Parathyroid adenoma (tissue), 2 donors: Measurements from ENCODE around the gene HMHB1.

Source experiments
- H2AFZ ChIP-seq: fragments of 300-600 bp; sonication (generic); one replicate; pipeline ENCODE4 v1.7.0; 2017; ENCODE audit warnings: antibody characterized with exemption, mild to moderate bottlenecking
- H3K27ac ChIP-seq: fragments of 300-600 bp; sonication (generic); one replicate; pipeline ENCODE4 v1.7.0; 2017
- H3K27me3 ChIP-seq: fragments of 300-600 bp; sonication (generic); one replicate; pipeline ENCODE4 v1.7.0; 2017; ENCODE audit warnings: low read length; ENCODE audit not compliant: control insufficient read depth, insufficient read depth
- H3K36me3 ChIP-seq: fragments of 300-600 bp; sonication (generic); one replicate; pipeline ENCODE4 v1.7.0; 2017; ENCODE audit warnings: low read length; ENCODE audit not compliant: control insufficient read depth, insufficient read depth
- H3K4me1 ChIP-seq: fragments of 300-600 bp; sonication (generic); one replicate; pipeline ENCODE4 v1.7.0; 2017; ENCODE audit warnings: control low read depth
- H3K4me2 ChIP-seq: fragments of 300-600 bp; sonication (generic); one replicate; pipeline ENCODE4 v1.7.0; 2017; ENCODE audit warnings: low read length
- H3K4me3 ChIP-seq: fragments of 300-600 bp; sonication (generic); one replicate; pipeline ENCODE4 v1.7.0; 2017; ENCODE audit warnings: low read depth, low read length
- H3K79me2 ChIP-seq: fragments of 300-600 bp; sonication (generic); one replicate; pipeline ENCODE4 v1.7.0; 2017; ENCODE audit warnings: control low read depth
- H3K9ac ChIP-seq: fragments of 300-600 bp; sonication (generic); one replicate; pipeline ENCODE4 v1.7.0; 2017; ENCODE audit warnings: mild to moderate bottlenecking
- H3K9me3 ChIP-seq: fragments of 300-600 bp; sonication (generic); one replicate; pipeline ENCODE4 v1.7.0; 2017; ENCODE audit warnings: low read length; ENCODE audit not compliant: control insufficient read depth
- CTCF ChIP-seq: fragments of 300-600 bp; sonication (generic); IDR thresholded peaks from one replicate; pipeline ENCODE4 v1.7.0; 2017; ENCODE audit warnings: antibody characterized with exemption, mild to moderate bottlenecking
- donor health status: primary hyperparathyroidism.

HMHB1 gene

GRCh38 chr5:143776951-143777350, 35.0 kb upstream of the HMHB1 start:
- H3K9me3 ChIP-seq: no peaks in the 10 kb centered on the region

GRCh38 chr5:143779506-143779905, 32.5 kb upstream of the HMHB1 start:
- Histone ChIP-seq H3K4me2 (no peak overlapping the region), H3K79me2 (no peaks in the 10 kb centered on the region), H3K36me3 (no peaks in the 10 kb centered on the region), H3K27ac (no peak overlapping the region), H3K9me3 (no peaks in the 10 kb centered on the region), H3K4me1 (no peaks in the 10 kb centered on the region), H3K9ac (no peak overlapping the region), H2AFZ (no peak overlapping the region), H3K4me3 (no peak overlapping the region), H3K27me3 (no peaks in the 10 kb centered on the region)
- TF ChIP-seq CTCF: no peak

More at GRCh38 chr5:143776951-143777350, 35.0 kb upstream of the HMHB1 start:
- Histone ChIP-seq H3K4me1 (no peaks in the 10 kb centered on the region), H3K27me3 (no peaks in the 10 kb centered on the region), H3K9ac (no peak overlapping the region), H3K36me3 (no peaks in the 10 kb centered on the region), H2AFZ (no peak overlapping the region), H3K4me2 (no peak overlapping the region), H3K79me2 (no peaks in the 10 kb centered on the region), H3K4me3 (no peak overlapping the region), H3K27ac (no peak overlapping the region)
- TF ChIP-seq CTCF: no peak

GRCh38 chr5:143781993-143782520, 29.9 kb upstream of the HMHB1 start:
- no peaks in the 10 kb centered on the region for H3K9me3 ChIP-seq
- H3K36me3 ChIP-seq: no peaks in the 10 kb centered on the region
- no peak overlapping the region for H2AFZ ChIP-seq
- TF ChIP-seq CTCF: no peak
- no peaks in the 10 kb centered on the region for H3K27me3 ChIP-seq
- no peak overlapping the region for H3K27ac ChIP-seq
- no peak overlapping the region for H3K4me3 ChIP-seq
- no peaks in the 10 kb centered on the region for H3K79me2 ChIP-seq
- no peak overlapping the region for H3K9ac ChIP-seq
- no peaks in the 10 kb centered on the region for H3K4me1 ChIP-seq
- no peak overlapping the region for H3K4me2 ChIP-seq

- no peaks in the 10 kb centered on the region for H3K9me3 ChIP-seq
- H3K4me3 ChIP-seq: no peak overlapping the region
- no peak overlapping the region for H2AFZ ChIP-seq
- H3K9ac ChIP-seq: no peak overlapping the region
- H3K79me2 ChIP-seq: no peaks in the 10 kb centered on the region
- no peak overlapping the region for H3K27ac ChIP-seq
- no peak for TF ChIP-seq CTCF
- no peak overlapping the region for H3K4me2 ChIP-seq
- H3K4me1 ChIP-seq: no peaks in the 10 kb centered on the region
- H3K36me3 ChIP-seq: no peaks in the 10 kb centered on the region
- no peaks in the 10 kb centered on the region for H3K27me3 ChIP-seq
Measured at GRCh38 chr5:143782588-143783386, 29.2 kb upstream of the HMHB1 start.

GRCh38 chr5:143788401-143788800, 23.6 kb upstream of the HMHB1 start:
- Histone ChIP-seq H3K9ac (no peak overlapping the region), H3K4me3 (no peak overlapping the region), H3K9me3 (no peaks in the 10 kb centered on the region), H2AFZ (no peak overlapping the region), H3K79me2 (no peaks in the 10 kb centered on the region), H3K27ac (no peak overlapping the region), H3K36me3 (no peaks in the 10 kb centered on the region), H3K27me3 (no peaks in the 10 kb centered on the region), H3K4me1 (no peaks in the 10 kb centered on the region), H3K4me2 (no peak overlapping the region)
- no peak for TF ChIP-seq CTCF
